ENCODE data around the gene FMNL2.

Gene FMNL2

GRCh38 chr2:152402780-152403759 lies 68.1 kb downstream of the FMNL2 start:
- no peak for DNase-seq (ENCODE audit: low read depth in 3 of 3)

GRCh38 chr2:152405206-152406118 lies 70.5 kb downstream of the FMNL2 start:
- DNase-seq (ENCODE audit: low read depth in 3 of 3), result no peak

GRCh38 chr2:152406119-152406835 lies 71.3 kb downstream of the FMNL2 start:
- no peak for DNase-seq (ENCODE audit: low read depth in 3 of 3)

GRCh38 chr2:152406836-152407161 lies 71.8 kb downstream of the FMNL2 start:
- DNase-seq (ENCODE audit: low read depth in 3 of 3), result no peak

GRCh38 chr2:152407204-152407721 lies 72.3 kb downstream of the FMNL2 start:
- no peak for DNase-seq (ENCODE audit: low read depth in 3 of 3)

- no peak for DNase-seq (ENCODE audit: low read depth in 3 of 3)
Measured at GRCh38 chr2:152407806-152408205, 72.8 kb downstream of the FMNL2 start.

GRCh38 chr2:152408254-152408653 lies 73.3 kb downstream of the FMNL2 start:
- no peak for DNase-seq (ENCODE audit: low read depth in 3 of 3)

- no peak for DNase-seq (ENCODE audit: low read depth in 3 of 3)
Measured at GRCh38 chr2:152409386-152410164, 74.6 kb downstream of the FMNL2 start.

- no peak for DNase-seq (ENCODE audit: low read depth in 3 of 3)
Measured at GRCh38 chr2:152410165-152410597, 75.2 kb downstream of the FMNL2 start.

- no peak for DNase-seq (ENCODE audit: low read depth in 3 of 3)
Measured at GRCh38 chr2:152411154-152411553, 76.2 kb downstream of the FMNL2 start.

- no peak for DNase-seq (ENCODE audit: low read depth in 3 of 3)
Measured at GRCh38 chr2:152413228-152414030, 78.5 kb downstream of the FMNL2 start.

- DNase-seq (ENCODE audit: low read depth in 3 of 3), result no peak
Measured at GRCh38 chr2:152415231-152415642, 80.3 kb downstream of the FMNL2 start.

- no peak for DNase-seq (ENCODE audit: low read depth in 3 of 3)
Measured at GRCh38 chr2:152415796-152416195, 80.8 kb downstream of the FMNL2 start.

GRCh38 chr2:152418688-152419087 lies 83.7 kb downstream of the FMNL2 start:
- no peak for DNase-seq (ENCODE audit: low read depth in 3 of 3)

- no peak for DNase-seq (ENCODE audit: low read depth in 3 of 3)
Measured at GRCh38 chr2:152419944-152420343, 85.0 kb downstream of the FMNL2 start.

GRCh38 chr2:152420363-152420762 lies 85.4 kb downstream of the FMNL2 start:
- no peak for DNase-seq (ENCODE audit: low read depth in 3 of 3)

- no peak for DNase-seq (ENCODE audit: low read depth in 3 of 3)
Measured at GRCh38 chr2:152420936-152421335, 86.0 kb downstream of the FMNL2 start.

- DNase-seq (ENCODE audit: low read depth in 3 of 3), result no peak
Measured at GRCh38 chr2:152421521-152422370, 86.8 kb downstream of the FMNL2 start.

GRCh38 chr2:152423684-152424083 lies 88.7 kb downstream of the FMNL2 start:
- DNase-seq (ENCODE audit: low read depth in 3 of 3), result no peak

Measured in stimulated activated CD4-positive, alpha-beta T cell treated with anti-CD3 and anti-CD28 coated beads, TNF-alpha, amount 100 ng/mL, for 4 hours (primary cell).